ENCODE data around the gene SMCO2.

SMCO2 gene

GRCh38 chr12:27488479-27488878, 41.9 kb downstream of the SMCO2 start:
- TF ChIP-seq TAF1 (IDR thresholded peaks at IDR 0.05; ENCODE audit: borderline replicate concordance, insufficient read depth, low read length) (no peak), FOXP2 (optimal IDR thresholded peaks at IDR 0.05; ENCODE audit: borderline replicate concordance, extremely low read depth, extremely low read length, insufficient read depth) (no peak), POLR2AphosphoS5 (IDR thresholded peaks at IDR 0.05; ENCODE audit: low read depth, low read length) (no peak), REST (IDR thresholded peaks at IDR 0.05; ENCODE audit: insufficient read depth in 1 of 2, low read depth in 2 of 2, low read length in 2 of 2) (no peak), SIN3A (IDR thresholded peaks at IDR 0.05; ENCODE audit: borderline replicate concordance, insufficient read depth, low read length) (no peak)

GRCh38 chr12:27491226-27491625, 44.7 kb downstream of the SMCO2 start:
- TF ChIP-seq SIN3A (IDR thresholded peaks at IDR 0.05; ENCODE audit: borderline replicate concordance, insufficient read depth, low read length) = no peak
- TF ChIP-seq TAF1 (IDR thresholded peaks at IDR 0.05; ENCODE audit: borderline replicate concordance, insufficient read depth, low read length) = no peak
- no peak for TF ChIP-seq REST (IDR thresholded peaks at IDR 0.05; ENCODE audit: insufficient read depth in 1 of 2, low read depth in 2 of 2, low read length in 2 of 2)
- TF ChIP-seq FOXP2 (optimal IDR thresholded peaks at IDR 0.05; ENCODE audit: borderline replicate concordance, extremely low read depth, extremely low read length, insufficient read depth) = no peak
- no peak for TF ChIP-seq POLR2AphosphoS5 (IDR thresholded peaks at IDR 0.05; ENCODE audit: low read depth, low read length)

- TF ChIP-seq SIN3A (IDR thresholded peaks at IDR 0.05; ENCODE audit: borderline replicate concordance, insufficient read depth, low read length) (no peak), POLR2AphosphoS5 (IDR thresholded peaks at IDR 0.05; ENCODE audit: low read depth, low read length) (no peak), REST (IDR thresholded peaks at IDR 0.05; ENCODE audit: insufficient read depth in 1 of 2, low read depth in 2 of 2, low read length in 2 of 2) (no peak), FOXP2 (optimal IDR thresholded peaks at IDR 0.05; ENCODE audit: borderline replicate concordance, extremely low read depth, extremely low read length, insufficient read depth) (no peak), TAF1 (IDR thresholded peaks at IDR 0.05; ENCODE audit: borderline replicate concordance, insufficient read depth, low read length) (no peak)
Observed at GRCh38 chr12:27493260-27493940, 46.9 kb downstream of the SMCO2 start.

- TF ChIP-seq FOXP2 (optimal IDR thresholded peaks at IDR 0.05; ENCODE audit: borderline replicate concordance, extremely low read depth, extremely low read length, insufficient read depth) (no peak), REST (IDR thresholded peaks at IDR 0.05; ENCODE audit: insufficient read depth in 1 of 2, low read depth in 2 of 2, low read length in 2 of 2) (no peak), POLR2AphosphoS5 (IDR thresholded peaks at IDR 0.05; ENCODE audit: low read depth, low read length) (no peak), TAF1 (IDR thresholded peaks at IDR 0.05; ENCODE audit: borderline replicate concordance, insufficient read depth, low read length) (no peak), SIN3A (IDR thresholded peaks at IDR 0.05; ENCODE audit: borderline replicate concordance, insufficient read depth, low read length) (no peak)
Observed at GRCh38 chr12:27497446-27497845, 50.9 kb downstream of the SMCO2 start.
